Lower leg skin (tissue), 3 donors: Measurements from ENCODE around the gene ABITRAM.

Experiments
- CTCF ChIP-seq, 3 donors: fragments of 450-650 bp; IDR thresholded peaks; one replicate each; pipeline ENCODE4 v1.5.1; 2016; ENCODE audit warnings: antibody characterized with exemption in 3 of 3, mild to moderate bottlenecking in 3 of 3, moderate library complexity in 2 of 3
- POLR2A ChIP-seq, 2 donors: fragments of 450-650 bp; IDR thresholded peaks; one replicate each; pipeline ENCODE4 v1.6.1; 2016 to 2017; ENCODE audit warnings: antibody characterized with exemption in 2 of 2, mild to moderate bottlenecking in 1 of 2, moderate library complexity in 1 of 2

DNA sequence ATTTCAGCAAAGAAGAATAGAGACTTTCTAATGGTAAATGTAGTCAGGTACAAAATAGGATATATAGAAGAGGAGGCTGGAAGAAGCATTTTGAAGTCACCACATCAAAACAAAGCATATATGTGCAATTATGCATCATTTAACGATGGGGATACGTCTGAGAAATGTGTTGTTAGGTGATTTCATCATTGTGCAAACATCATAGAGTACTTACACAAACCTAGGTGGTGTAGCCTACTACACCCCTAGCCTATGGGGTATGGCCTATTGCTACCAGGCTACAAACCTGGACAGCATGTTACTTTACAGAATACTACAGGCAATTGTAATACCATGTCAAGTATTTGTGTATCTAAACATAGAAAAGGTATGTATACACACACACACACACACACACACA is 28.7 kb upstream of the ABITRAM start:
- TF ChIP-seq CTCF (IDR thresholded peaks at IDR 0.05) (no peak), POLR2A (IDR thresholded peaks at IDR 0.05) (no peak)
